Ovary (tissue), 3 donors: ENCODE data around the gene TEN1.

Source experiments
- CTCF ChIP-seq, 3 donors: fragments of 450-650 bp in 2 of 3; fragments of 200-600 bp in 1 of 3; IDR thresholded peaks; one replicate each; pipeline versions ENCODE4 v1.5.1 to v1.8.0; 2016 to 2022; ENCODE audit warnings: antibody characterized with exemption in 3 of 3, mild to moderate bottlenecking in 1 of 3
- EP300 ChIP-seq: sonication (generic); formaldehyde crosslinking; IDR thresholded peaks from one replicate; pipeline ENCODE4 v1.6.1; 2017; ENCODE audit warnings: antibody characterized with exemption
- donor health status: DM: no; HTN: no; CAD: no.

- TF ChIP-seq CTCF (IDR thresholded peaks at IDR 0.05) (no peak), EP300 (no peak)
Observed at GRCh38 chr17:76009969-76010661, 31.1 kb downstream of the TEN1 start.
